GM12878 (cell line): Measurements from ENCODE around the gene FGD3. TPM values are rescaled to one million over a fixed set of nuclear protein-coding genes. Genes with fewer than 3 reads are reported as not detected.

Source experiments
- ATAC-seq: fragments of 200-7000 bp; cut with Tn5 transposase; 3 replicates; pipeline ENCODE4 v1.9.1; 2020; ENCODE audit warnings: mild to moderate bottlenecking, moderate library complexity
- BruUV-seq: library from RNA; stranded (reverse); fragments of 400-500 nt; replicated peaks from 2 replicates; lab custom pipeline; 2021; lab: Mats Ljungman, UMichigan
- CTCF ChIA-PET: fragments of 300-600 bp; sonication (Branson Sonifier 250); formaldehyde crosslinking; extraction: SDS; loops from one replicate; lab custom pipeline; 2021; ENCODE audit warnings: inconsistent platforms; lab: Yijun Ruan, JAX
- POLR2A ChIA-PET: fragments of 350-600 bp; formaldehyde crosslinking; extraction: SDS; loops from one replicate; lab custom pipeline; 2021; ENCODE audit warnings: inconsistent platforms; lab: Charles Lee
- RAD21 ChIA-PET: fragments of 300-600 bp; sonication (Branson Sonifier 250); formaldehyde crosslinking; loops from one replicate; lab custom pipeline; 2023; ENCODE audit warnings: antibody characterized with exemption; ENCODE audit not compliant: unreplicated experiment; lab: Charles Lee
- SMC1A ChIA-PET: fragments of 300-600 bp; sonication (Branson Sonifier 250); formaldehyde crosslinking; loops from one replicate; lab custom pipeline; 2023; ENCODE audit not compliant: unreplicated experiment, uncharacterized antibody; lab: Charles Lee
- DNase-seq: peaks from one replicate; pipeline ENCODE4 v3.0.0-alpha.2; 2011; ENCODE audit warnings: low read depth, low spot score
- FAIRE-seq: peaks from 3 replicates; lab custom pipeline; 2011; peaks lifted over from hg19 to GRCh38; lab: Jason Lieb, UNC
- H2AFZ ChIP-seq: 2 replicates; pipeline ENCODE4 v1.6.0; 2011; ENCODE audit warnings: low read depth, low read length, control low read depth; ENCODE audit not compliant: control insufficient read depth
- H3K27ac ChIP-seq: 2 replicates; pipeline ENCODE4 v1.5.1; 2011; ENCODE audit warnings: control low read depth; ENCODE audit not compliant: control insufficient read depth, insufficient read depth
- H3K27me3 ChIP-seq, 2 experiments: replicated peaks in 1 of 2; 2 replicates each; pipeline versions ENCODE4 v1.6.0 to v1.6.1; 2011; ENCODE audit warnings: low read length in 1 of 2; ENCODE audit not compliant: control insufficient read depth in 2 of 2, insufficient read depth in 2 of 2
- H3K36me3 ChIP-seq, 2 experiments: 2 replicates each; pipeline ENCODE4 v1.5.1; 2011; ENCODE audit warnings: low read length in 1 of 2; ENCODE audit not compliant: control insufficient read depth in 2 of 2, insufficient read depth in 2 of 2
- H3K4me1 ChIP-seq: 2 replicates; pipeline ENCODE4 v1.6.1; 2011; ENCODE audit warnings: mild to moderate bottlenecking, low read length, moderate library complexity, mixed read lengths; ENCODE audit not compliant: control insufficient read depth, insufficient read depth
- H3K4me2 ChIP-seq: 2 replicates; pipeline ENCODE4 v1.6.0; 2011; ENCODE audit warnings: control low read depth; ENCODE audit not compliant: control insufficient read depth, insufficient read depth
- H3K4me3 ChIP-seq: fragments of 200-600 bp; sonication (generic); 2 replicates; pipeline ENCODE4 v1.5.1; 2016
- H3K79me2 ChIP-seq: 2 replicates; pipeline ENCODE4 v1.6.0; 2011; ENCODE audit warnings: low read length; ENCODE audit not compliant: control insufficient read depth, insufficient read depth
- H3K9ac ChIP-seq: 2 replicates; pipeline ENCODE4 v1.8.0; 2011; ENCODE audit warnings: low read length, control low read depth, mixed read lengths; ENCODE audit not compliant: control insufficient read depth, insufficient read depth
- H3K9me3 ChIP-seq: replicated peaks from 3 replicates; pipeline ENCODE4 v1.5.1; 2011; ENCODE audit warnings: mild to moderate bottlenecking, low read length; ENCODE audit not compliant: control insufficient read depth, insufficient read depth
- H4K20me1 ChIP-seq: 2 replicates; pipeline ENCODE4 v1.6.0; 2011; ENCODE audit not compliant: control insufficient read depth, insufficient read depth
- ESRRA ChIP-seq: IDR thresholded peaks from 2 replicates; pipeline ENCODE4 v1.6.1; 2012; ENCODE audit warnings: mild to moderate bottlenecking, low read length, improper control_type of control experiment
- KDM1A ChIP-seq: fragments of 200-600 bp; sonication (generic); IDR thresholded peaks from 2 replicates; pipeline ENCODE4 v1.6.1; 2016; ENCODE audit warnings: borderline replicate concordance
- PRDM15 ChIP-seq: fragments of 450-650 bp; formaldehyde crosslinking; IDR thresholded peaks from 2 replicates; pipeline ENCODE4 v1.4.0; 2020; ENCODE audit warnings: mild to moderate bottlenecking, moderate library complexity
- REST ChIP-seq: IDR thresholded peaks from 2 replicates; pipeline ENCODE4 v1.6.1; 2012; ENCODE audit warnings: mild to moderate bottlenecking, low read depth, low read length
- SPI1 ChIP-seq: IDR thresholded peaks from 2 replicates; pipeline ENCODE4 v1.6.1; 2011; ENCODE audit warnings: low read depth, mild to moderate bottlenecking, low read length, moderate library complexity, borderline replicate concordance; ENCODE audit not compliant: insufficient read depth
- WGBS: methylation state at CpG from one replicate; pipeline ENCODE4 v1.1.6; 2016; ENCODE audit warnings: low lambda C conversion rate; ENCODE audit not compliant: insufficient replicate concordance, insufficient coverage; ENCODE audit errors: missing lambda C conversion rate; 5-methylcytosine and 5-hydroxymethylcytosine counted together
- in situ Hi-C: fragments of 300-500 bp; cut with MboI; formaldehyde crosslinking; loops from 9 replicates; pipeline ENCODE4 v1.14.3; 2018; ENCODE audit warnings: mixed read lengths
- intact Hi-C: fragments of 100-400 bp; cut with micrococcal nuclease; formaldehyde crosslinking; loops from one replicate; pipeline ENCODE4 v1.14.2; 2022; ENCODE audit not compliant: unreplicated experiment
- polyA plus RNA-seq, 11 experiments: library from polyadenylated mRNA; depleted of rRNA in 4 of 11; unstranded in 6 of 11; stranded (reverse) in 5 of 11; fragments of >200 nt; fragmentation: Nextera tagmentation in 4 of 11; fragmentation: Illumina TruSeq in 1 of 11; extraction: Ambion mirVana in 4 of 11; extraction: Trizol in 1 of 11; gene quantifications; 1 replicate in 1 of 11; 2 replicates in 10 of 11; pipeline versions ENCODE4 v1.2.1 to v1.2.3, GENCODE V29; 2011 to 2016; ENCODE audit warnings: inconsistent platforms in 2 of 11, missing spikeins in 2 of 11, low read depth in 1 of 11
- total RNA-seq, 4 experiments: library from RNA; depleted of rRNA in 3 of 4; stranded (reverse); fragments of >200 nt in 3 of 4; fragmentation: Illumina TruSeq in 1 of 4; extraction: Trizol in 1 of 4; gene quantifications; 2 replicates each; pipeline versions ENCODE4 v1.2.1 to v1.2.3, GENCODE V29; 2013 to 2021
- TF ChIP-seq, protein P1 (sequence below): fragments of 450-650 bp; IDR thresholded peaks from 2 replicates; pipeline ENCODE4 v1.6.1; 2016; ENCODE audit warnings: mild to moderate bottlenecking

FGD3 gene
- total and polyA plus RNA-seq, 10 of the 15 experiments (the other 5 are each of a cell fraction or from before 2014, with no cell fraction given), result 0.26 to 18.1 (median 12.4) TPM

- Histone ChIP-seq H3K79me2 (no peaks in the 10 kb centered on the region), H3K27ac (no peak overlapping the region), H3K27me3 (no peaks in the 10 kb centered on the region; a peak in 1 of 4 replicates), H3K4me3 (no peak overlapping the region), H3K36me3 (no peaks in the 10 kb centered on the region), H3K9me3 (no peaks in the 10 kb centered on the region), H2AFZ (no peak overlapping the region), H3K4me1 (no peaks in the 10 kb centered on the region), H4K20me1 (no peaks in the 10 kb centered on the region), H3K9ac (no peak overlapping the region), H3K4me2 (no peak overlapping the region)
- no TSS peak for BruUV-seq
- POLR2A ChIA-PET, result no interaction called here
- WGBS, result 69% methylated on average over 6 of the region's 6 CpGs
- TF ChIP-seq KDM1A, result no peak
- TF ChIP-seq, protein P1, sequence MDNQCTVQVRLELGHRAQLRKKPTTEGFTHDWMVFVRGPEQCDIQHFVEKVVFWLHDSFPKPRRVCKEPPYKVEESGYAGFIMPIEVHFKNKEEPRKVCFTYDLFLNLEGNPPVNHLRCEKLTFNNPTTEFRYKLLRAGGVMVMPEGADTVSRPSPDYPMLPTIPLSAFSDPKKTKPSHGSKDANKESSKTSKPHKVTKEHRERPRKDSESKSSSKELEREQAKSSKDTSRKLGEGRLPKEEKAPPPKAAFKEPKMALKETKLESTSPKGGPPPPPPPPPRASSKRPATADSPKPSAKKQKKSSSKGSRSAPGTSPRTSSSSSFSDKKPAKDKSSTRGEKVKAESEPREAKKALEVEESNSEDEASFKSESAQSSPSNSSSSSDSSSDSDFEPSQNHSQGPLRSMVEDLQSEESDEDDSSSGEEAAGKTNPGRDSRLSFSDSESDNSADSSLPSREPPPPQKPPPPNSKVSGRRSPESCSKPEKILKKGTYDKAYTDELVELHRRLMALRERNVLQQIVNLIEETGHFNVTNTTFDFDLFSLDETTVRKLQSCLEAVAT, result no peak
- peak; percentile 66; the same call in 1 of the 2 replicates for TF ChIP-seq SPI1
- in situ Hi-C loops (no loop called here), intact Hi-C loops (no loop called here)
- RAD21 ChIA-PET, result no interaction called here
- ATAC-seq (peak; percentile 19; the same call in 1 of the 3 replicates), DNase-seq (no peak), FAIRE-seq (no peak)
- SMC1A ChIA-PET, result no interaction called here
- CTCF ChIA-PET, result no interaction called here
Observed at GRCh38 chr9:93043122-93043521, 95.8 kb downstream of the FGD3 start.

GRCh38 chr9:93045521-93045920, 98.2 kb downstream of the FGD3 start:
- WGBS, result 0% methylated on average over 1 of the region's 2 CpGs
- TF ChIP-seq PRDM15 (CRISPR knock-in tag) (no peak), REST (no peak), ESRRA (no peak)

More at GRCh38 chr9:93045521-93045920, 98.2 kb downstream of the FGD3 start:
- intact Hi-C loops, result no loop called here
- no peaks in the 10 kb centered on the region for H3K9me3 ChIP-seq
- RAD21 ChIA-PET, result no interaction called here
- H3K27me3 ChIP-seq, result no peaks in the 10 kb centered on the region; a peak in 1 of 4 replicates
- no peak overlapping the region for H3K4me2 ChIP-seq
- H4K20me1 ChIP-seq, result no peaks in the 10 kb centered on the region
- no TSS peak for BruUV-seq
- H2AFZ ChIP-seq, result no peak overlapping the region
- H3K79me2 ChIP-seq, result no peaks in the 10 kb centered on the region
- CTCF ChIA-PET, result no interaction called here
- POLR2A ChIA-PET, result no interaction called here
- no peaks in the 10 kb centered on the region for H3K4me1 ChIP-seq
- no peak overlapping the region for H3K4me3 ChIP-seq
- H3K36me3 ChIP-seq, result no peaks in the 10 kb centered on the region
- H3K9ac ChIP-seq, result no peak overlapping the region
- SMC1A ChIA-PET, result no interaction called here
- DNase-seq (no peak), FAIRE-seq (no peak), ATAC-seq (no peak)
- H3K27ac ChIP-seq, result no peak overlapping the region
- in situ Hi-C loops, result no loop called here
